H1 (cell line): Measurements from ENCODE around the gene PCDHGA8. TPM values are rescaled to one million over a fixed set of nuclear protein-coding genes. Genes with fewer than 3 reads are reported as not detected.
"Not testable (repeated sequence)": the region's sequence is repeated elsewhere in the genome, so short reads cannot be mapped to it uniquely, and the experiment has no call there.

ENCODE experiments used
- CTCF ChIA-PET: fragments of 300-600 bp; sonication (Branson Sonifier 250); formaldehyde crosslinking; loops from one replicate; lab custom pipeline; 2021; ENCODE audit not compliant: partially characterized antibody; lab: Charles Lee
- POLR2A ChIA-PET: fragments of 300-600 bp; sonication (Branson Sonifier 250); formaldehyde crosslinking; loops from one replicate; lab custom pipeline; 2021; ENCODE audit warnings: inconsistent platforms; ENCODE audit not compliant: partially characterized antibody; lab: Charles Lee
- DNase-seq, 2 experiments: peaks; one replicate each; pipeline versions ENCODE4 v3.0.0 to v3.0.0-alpha.2; 2010 to 2022; ENCODE audit warnings: low spot score in 2 of 2, low read depth in 1 of 2, mixed read lengths in 1 of 2
- FAIRE-seq: peaks from 2 replicates; lab custom pipeline; 2011; peaks lifted over from hg19 to GRCh38; lab: Jason Lieb, UNC
- H2AFZ ChIP-seq: 2 replicates; pipeline ENCODE4 v1.8.1; 2012; ENCODE audit warnings: low read length, inconsistent platforms
- H2AK5ac ChIP-seq: 2 replicates; pipeline ENCODE4 v1.6.1; 2013; ENCODE audit warnings: low read depth, low read length
- H2BK120ac ChIP-seq: replicated peaks from 2 replicates; pipeline ENCODE3; 2013; ENCODE audit warnings: low read depth, low read length, inconsistent platforms
- H2BK12ac ChIP-seq: 2 replicates; pipeline ENCODE4 v1.6.1; 2013; ENCODE audit warnings: low read depth, low read length
- H2BK15ac ChIP-seq: 2 replicates; pipeline ENCODE4 v1.6.1; 2013; ENCODE audit warnings: low read length
- H2BK20ac ChIP-seq: 2 replicates; pipeline ENCODE4 v1.6.1; 2013; ENCODE audit warnings: low read length
- H2BK5ac ChIP-seq: 2 replicates; pipeline ENCODE4 v1.6.1; 2013; ENCODE audit warnings: low read depth, low read length
- H3K14ac ChIP-seq: 2 replicates; pipeline ENCODE4 v1.6.1; 2013; ENCODE audit warnings: inconsistent platforms; ENCODE audit not compliant: insufficient read length
- H3K18ac ChIP-seq: 2 replicates; pipeline ENCODE4 v1.6.1; 2013; ENCODE audit warnings: low read length; ENCODE audit errors: extremely low read depth
- H3K23ac ChIP-seq: 2 replicates; pipeline ENCODE4 v1.6.1; 2013; ENCODE audit warnings: inconsistent platforms; ENCODE audit not compliant: insufficient read length
- H3K23me2 ChIP-seq: 2 replicates; pipeline ENCODE4 v1.6.1; 2013; ENCODE audit warnings: low read depth, low read length
- H3K27ac ChIP-seq: 2 replicates; pipeline ENCODE4 v1.6.1; 2011; ENCODE audit warnings: low read depth, low read length, inconsistent platforms
- H3K27me3 ChIP-seq, 4 experiments: replicated peaks in 1 of 4; 1 replicate in 1 of 4; 2 replicates in 3 of 4; pipeline versions ENCODE4 v1.6.1 to v1.8.1; 2011 to 2013; ENCODE audit warnings: low read length in 3 of 4, mild to moderate bottlenecking in 3 of 4, inconsistent platforms in 2 of 4, mixed read lengths in 2 of 4, moderate library complexity in 1 of 4; ENCODE audit not compliant: control insufficient read depth in 3 of 4, insufficient read depth in 3 of 4; ENCODE audit errors: extremely low read depth in 1 of 4
- H3K36me3 ChIP-seq, 4 experiments: 2 replicates each; pipeline versions ENCODE4 v1.6.1 to v1.8.1; 2011 to 2013; ENCODE audit warnings: mild to moderate bottlenecking in 4 of 4, low read length in 3 of 4, moderate library complexity in 2 of 4, control low read depth in 1 of 4, inconsistent platforms in 1 of 4; ENCODE audit not compliant: insufficient read depth in 4 of 4, control insufficient read depth in 2 of 4
- H3K4ac ChIP-seq: replicated peaks from 2 replicates; pipeline ENCODE3; 2013; ENCODE audit warnings: low read length, low read depth, mixed read lengths, inconsistent platforms; ENCODE audit not compliant: insufficient read length
- H3K4me1 ChIP-seq, 4 experiments: replicated peaks in 1 of 4; 1 replicate in 1 of 4; 2 replicates in 3 of 4; pipeline versions ENCODE4 v1.6.1 to v1.8.1; 2011 to 2013; ENCODE audit warnings: low read length in 3 of 4, inconsistent platforms in 2 of 4, mixed read lengths in 1 of 4; ENCODE audit not compliant: insufficient read depth in 4 of 4, control insufficient read depth in 3 of 4
- H3K4me2 ChIP-seq, 2 experiments: 2 replicates each; pipeline versions ENCODE4 v1.6.1 to v1.8.1; 2011 to 2013; ENCODE audit warnings: low read depth in 2 of 2, low read length in 2 of 2, control low read depth in 1 of 2, inconsistent platforms in 1 of 2, mild to moderate bottlenecking in 1 of 2; ENCODE audit not compliant: insufficient read depth in 1 of 2
- H3K4me3 ChIP-seq, 4 experiments: fragments of 200-600, 300-600 bp in 1 of 4; sonication (generic), shearing (Covaris generic), sonication (Bioruptor Twin) in 1 of 4; 2 replicates each; pipeline versions ENCODE4 v1.5.1 to v1.8.1; 2011 to 2016; ENCODE audit warnings: low read length in 4 of 4, low read depth in 3 of 4, control low read depth in 2 of 4, inconsistent platforms in 2 of 4, mild to moderate bottlenecking in 2 of 4, mixed read lengths in 1 of 4, moderate library complexity in 1 of 4; ENCODE audit not compliant: insufficient read depth in 2 of 4; ENCODE audit errors: extremely low read depth in 1 of 4
- H3K56ac ChIP-seq: replicated peaks from 2 replicates; pipeline ENCODE3; 2013; ENCODE audit warnings: low read depth, mild to moderate bottlenecking, mixed read lengths, low read length, inconsistent platforms; ENCODE audit not compliant: insufficient read length
- H3K79me1 ChIP-seq: 2 replicates; pipeline ENCODE4 v1.6.1; 2013; ENCODE audit warnings: low read depth, low read length, control low read depth
- H3K79me2 ChIP-seq, 2 experiments: 2 replicates each; pipeline versions ENCODE4 v1.6.1 to v1.8.1; 2012 to 2013; ENCODE audit warnings: low read length in 2 of 2, mild to moderate bottlenecking in 2 of 2, inconsistent platforms in 1 of 2; ENCODE audit not compliant: insufficient read depth in 2 of 2, control insufficient read depth in 1 of 2
- H3K9ac ChIP-seq, 4 experiments: replicated peaks in 1 of 4; 1 replicate in 1 of 4; 2 replicates in 3 of 4; pipeline versions ENCODE4 v1.6.1 to v1.8.1; 2011 to 2013; ENCODE audit warnings: low read depth in 3 of 4, low read length in 3 of 4, control low read depth in 2 of 4, mild to moderate bottlenecking in 2 of 4, moderate library complexity in 2 of 4, inconsistent platforms in 1 of 4; ENCODE audit errors: extremely low read depth in 1 of 4
- H3K9me3 ChIP-seq, 2 experiments: 2 replicates each; pipeline versions ENCODE4 v1.6.1 to v1.8.1; 2012 to 2013; ENCODE audit warnings: mild to moderate bottlenecking in 2 of 2, moderate library complexity in 2 of 2, control low read depth in 1 of 2, inconsistent platforms in 1 of 2, low read depth in 1 of 2, low read length in 1 of 2, mixed read lengths in 1 of 2; ENCODE audit not compliant: insufficient read depth in 2 of 2
- H4K20me1 ChIP-seq, 2 experiments: replicated peaks in 1 of 2; 2 replicates each; pipeline versions ENCODE3 to v1.8.1; 2011 to 2013; ENCODE audit warnings: inconsistent platforms in 2 of 2, low read length in 2 of 2, mild to moderate bottlenecking in 1 of 2; ENCODE audit not compliant: insufficient read depth in 2 of 2, control insufficient read depth in 1 of 2
- H4K5ac ChIP-seq: 2 replicates; pipeline ENCODE4 v1.6.1; 2013; ENCODE audit warnings: low read length, low read depth, mixed read lengths, inconsistent platforms; ENCODE audit not compliant: insufficient read length
- H4K8ac ChIP-seq: 2 replicates; pipeline ENCODE4 v1.8.0; 2013; ENCODE audit warnings: mild to moderate bottlenecking, moderate library complexity, low read length, inconsistent platforms; ENCODE audit not compliant: insufficient read depth; ENCODE audit errors: extremely low read depth
- H4K91ac ChIP-seq: replicated peaks from 2 replicates; pipeline ENCODE3; 2013; ENCODE audit warnings: low read length, mixed read lengths, inconsistent platforms; ENCODE audit not compliant: insufficient read length
- WGBS, 2 experiments: shearing (Covaris generic) in 1 of 2; methylation state at CpG; one replicate each; pipeline versions ENCODE4 v1.1.6 to v1.1.7; 2013 to 2015; ENCODE audit warnings: low lambda C conversion rate in 2 of 2, mixed read lengths in 2 of 2, inconsistent platforms in 1 of 2, low coverage in 1 of 2, missing lambda C conversion rate in 1 of 2; ENCODE audit not compliant: insufficient replicate concordance in 2 of 2, insufficient coverage in 1 of 2, insufficient read length in 1 of 2; ENCODE audit errors: extremely low coverage in 1 of 2, missing lambda C conversion rate in 1 of 2; 5-methylcytosine and 5-hydroxymethylcytosine counted together
- polyA plus RNA-seq, 7 experiments: library from polyadenylated mRNA; depleted of rRNA in 3 of 7; stranded (reverse) in 5 of 7; unstranded in 2 of 7; fragments of >200 nt in 5 of 7; fragments of 200-250 nt in 2 of 7; gene quantifications; 1 replicate in 5 of 7; 2 replicates in 1 of 7; 4 replicates in 1 of 7; pipeline versions ENCODE4 v1.2.1 to v1.2.3, GENCODE V29; 2011 to 2013; ENCODE audit warnings: missing spikeins in 2 of 7, mixed read lengths in 2 of 7
- total RNA-seq: library from RNA; stranded (reverse); fragmentation: NEBNext Ultra II Directional; extraction: Animal tissue kit (Norgen Biotek cat#: 25700); gene quantifications from 2 replicates; pipeline ENCODE4 v1.2.1, GENCODE V29; 2021

PCDHGA8 gene
- total and polyA plus RNA-seq, 2 of the 8 experiments (the other 6 are each of a cell fraction or from before 2014, with no cell fraction given): 0.79 to 1.4 TPM

DNA sequence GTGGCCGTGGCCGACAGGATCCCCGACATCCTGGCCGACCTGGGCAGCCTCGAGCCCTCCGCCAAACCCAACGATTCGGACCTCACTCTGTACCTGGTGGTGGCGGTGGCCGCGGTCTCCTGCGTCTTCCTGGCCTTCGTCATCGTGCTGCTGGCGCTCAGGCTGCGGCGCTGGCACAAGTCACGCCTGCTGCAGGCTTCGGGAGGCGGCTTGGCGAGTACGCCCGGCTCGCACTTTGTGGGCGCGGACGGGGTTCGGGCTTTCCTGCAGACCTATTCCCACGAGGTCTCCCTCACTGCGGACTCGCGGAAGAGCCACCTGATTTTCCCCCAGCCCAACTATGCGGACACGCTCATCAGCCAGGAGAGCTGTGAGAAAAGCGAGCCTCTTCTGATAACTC, 46.4 kb upstream of the PCDHGA8 start:
- H3K9ac ChIP-seq, H3K4ac ChIP-seq, H4K8ac ChIP-seq, H2BK120ac ChIP-seq, H2BK20ac ChIP-seq, H3K18ac ChIP-seq, DNase-seq, POLR2A ChIA-PET, H4K20me1 ChIP-seq, H3K23ac ChIP-seq, H3K4me1 ChIP-seq, H3K36me3 ChIP-seq, H2BK5ac ChIP-seq, H2BK12ac ChIP-seq, H3K4me3 ChIP-seq, H2AFZ ChIP-seq, H2BK15ac ChIP-seq, H3K27me3 ChIP-seq, H3K27ac ChIP-seq, H3K14ac ChIP-seq, H3K4me2 ChIP-seq, H3K79me1 ChIP-seq, H3K23me2 ChIP-seq, H4K5ac ChIP-seq, H4K91ac ChIP-seq, FAIRE-seq, H2AK5ac ChIP-seq, H3K79me2 ChIP-seq, H3K56ac ChIP-seq: not testable (repeated sequence)
- WGBS, 2 experiments: 94% methylated on average over 18 of the region's 35 CpGs; no CpG with 5 or more reads in 1 of the 2 experiments
- CTCF ChIA-PET: interaction anchor here (1.3 to 3.8 kb wide), 7 partner anchors 10 to 122 kb away, joined by 3 to 15 read pairs (median 10); partner anchors contain the start of genes PCDHB14 and PCDHB15
- peaks cover 24 to 25% of the 10 kb centered on the region in 2 experiments for H3K9me3 ChIP-seq
